GM18861 (cell line): ENCODE data around the gene COL27A1.

Experiments used
- ATAC-seq: cut with Tn5 transposase; IDR thresholded peaks from one replicate; pipeline ENCODE4 v1.9.1; 2021; ENCODE audit not compliant: unreplicated experiment

The COL27A1 gene

DNA sequence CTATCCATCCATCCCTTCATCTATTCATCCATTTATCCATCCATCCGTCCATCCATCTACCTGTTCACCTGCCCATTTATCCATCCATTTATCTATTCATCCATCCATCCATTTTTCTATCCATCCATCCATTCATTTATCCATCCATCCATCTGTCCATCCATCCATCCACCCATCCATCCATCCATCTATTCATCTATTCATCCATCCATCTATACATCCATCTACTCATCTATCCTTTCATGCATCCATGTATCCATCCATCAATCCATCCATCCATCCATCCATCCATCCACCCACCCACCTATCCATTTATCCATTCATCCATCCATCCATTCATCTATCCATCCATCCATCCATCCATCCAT is 10.8 kb downstream of the COL27A1 start:
- ATAC-seq: no peak

- no peak for ATAC-seq
Observed at GRCh38 chr9:114166614-114167572, 11.6 kb downstream of the COL27A1 start.

DNA sequence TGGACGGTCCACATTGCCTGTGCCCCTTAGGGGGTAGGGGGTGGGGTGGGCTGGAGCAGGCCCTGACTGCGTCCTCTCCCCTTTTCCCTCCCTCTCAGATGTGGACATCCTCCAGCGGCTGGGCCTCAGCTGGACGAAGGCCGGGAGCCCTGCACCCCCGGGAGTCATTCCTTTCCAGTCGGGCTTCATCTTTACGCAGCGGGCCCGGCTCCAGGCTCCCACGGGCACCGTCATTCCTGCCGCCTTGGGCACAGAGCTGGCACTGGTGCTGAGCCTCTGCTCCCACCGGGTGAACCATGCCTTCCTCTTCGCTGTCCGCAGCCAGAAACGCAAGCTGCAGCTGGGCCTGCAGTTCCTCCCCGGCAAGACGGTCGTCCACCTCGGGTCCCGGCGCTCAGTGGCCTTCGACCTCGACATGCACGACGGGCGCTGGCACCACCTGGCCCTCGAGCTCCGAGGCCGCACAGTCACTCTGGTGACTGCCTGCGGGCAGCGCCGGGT is 12.3 kb downstream of the COL27A1 start:
- ATAC-seq: no peak

GRCh38 chr9:114168281-114169028 is 13.1 kb downstream of the COL27A1 start:
- ATAC-seq: no peak

GRCh38 chr9:114169029-114169951 is 14.0 kb downstream of the COL27A1 start:
- no peak for ATAC-seq

DNA sequence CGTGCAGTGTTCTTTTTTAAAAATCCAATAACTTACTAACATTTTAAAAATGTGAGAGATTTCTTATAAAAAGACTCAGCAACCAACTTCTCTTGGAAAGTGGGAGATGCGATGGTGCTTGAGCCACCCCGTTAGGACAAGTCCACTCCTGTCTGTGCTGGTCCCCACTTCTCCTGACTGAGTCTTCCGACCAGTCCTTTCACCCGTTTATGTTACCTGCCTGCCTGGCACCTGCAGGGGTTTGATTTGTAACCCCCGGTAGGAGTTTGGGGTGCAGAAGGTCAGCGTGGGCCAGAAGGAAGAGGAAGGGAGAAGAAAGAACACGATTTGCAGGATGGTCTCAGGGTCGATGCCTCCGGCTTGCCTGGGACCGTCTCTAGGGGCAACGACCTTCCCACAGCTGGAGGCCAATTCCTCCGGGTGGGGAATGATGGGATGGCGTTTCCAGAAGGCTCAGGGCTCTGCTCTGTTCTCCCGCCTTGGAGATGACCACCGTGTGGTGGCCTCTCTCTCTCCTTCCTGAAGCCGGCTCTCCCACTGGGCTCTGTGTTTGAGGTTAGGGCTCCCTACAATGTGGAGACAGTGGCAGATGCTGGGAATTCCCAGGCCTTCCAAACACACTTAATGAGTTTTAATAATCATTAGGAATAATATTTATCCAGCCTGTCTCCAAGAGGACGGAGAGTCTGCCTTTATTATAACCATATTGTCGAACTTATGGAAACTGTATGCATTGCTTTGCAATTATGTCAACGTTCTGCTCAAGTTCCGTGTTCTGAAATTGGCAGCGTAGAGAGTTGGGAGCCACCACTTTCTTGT is 14.8 kb downstream of the COL27A1 start:
- ATAC-seq: no peak

GRCh38 chr9:114170771-114171461 is 15.6 kb downstream of the COL27A1 start:
- ATAC-seq: no peak

DNA sequence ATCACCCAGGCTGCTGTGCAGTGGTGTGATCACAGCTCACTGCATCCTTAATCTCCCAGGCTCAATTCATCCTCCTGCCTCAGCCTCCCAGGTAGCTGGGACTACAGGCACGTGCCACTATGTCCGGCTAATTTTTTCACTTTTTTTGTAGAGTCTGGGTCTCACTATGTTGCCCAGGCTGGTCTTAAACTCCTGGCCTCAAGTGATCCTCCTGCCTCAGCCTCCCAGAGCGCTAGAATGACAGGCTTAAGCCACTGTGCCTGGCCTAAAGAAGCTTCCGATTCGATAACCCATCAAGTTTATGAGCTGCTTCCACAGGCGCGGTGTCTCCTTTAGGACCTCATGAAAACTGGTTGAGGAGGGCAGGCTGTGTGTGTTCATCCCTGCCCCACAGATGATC is 16.2 kb downstream of the COL27A1 start:
- ATAC-seq: no peak

- ATAC-seq: no peak
Observed at GRCh38 chr9:114172981-114173833, 17.9 kb downstream of the COL27A1 start.

GRCh38 chr9:114174557-114174875 is 19.2 kb downstream of the COL27A1 start:
- ATAC-seq: no peak

DNA sequence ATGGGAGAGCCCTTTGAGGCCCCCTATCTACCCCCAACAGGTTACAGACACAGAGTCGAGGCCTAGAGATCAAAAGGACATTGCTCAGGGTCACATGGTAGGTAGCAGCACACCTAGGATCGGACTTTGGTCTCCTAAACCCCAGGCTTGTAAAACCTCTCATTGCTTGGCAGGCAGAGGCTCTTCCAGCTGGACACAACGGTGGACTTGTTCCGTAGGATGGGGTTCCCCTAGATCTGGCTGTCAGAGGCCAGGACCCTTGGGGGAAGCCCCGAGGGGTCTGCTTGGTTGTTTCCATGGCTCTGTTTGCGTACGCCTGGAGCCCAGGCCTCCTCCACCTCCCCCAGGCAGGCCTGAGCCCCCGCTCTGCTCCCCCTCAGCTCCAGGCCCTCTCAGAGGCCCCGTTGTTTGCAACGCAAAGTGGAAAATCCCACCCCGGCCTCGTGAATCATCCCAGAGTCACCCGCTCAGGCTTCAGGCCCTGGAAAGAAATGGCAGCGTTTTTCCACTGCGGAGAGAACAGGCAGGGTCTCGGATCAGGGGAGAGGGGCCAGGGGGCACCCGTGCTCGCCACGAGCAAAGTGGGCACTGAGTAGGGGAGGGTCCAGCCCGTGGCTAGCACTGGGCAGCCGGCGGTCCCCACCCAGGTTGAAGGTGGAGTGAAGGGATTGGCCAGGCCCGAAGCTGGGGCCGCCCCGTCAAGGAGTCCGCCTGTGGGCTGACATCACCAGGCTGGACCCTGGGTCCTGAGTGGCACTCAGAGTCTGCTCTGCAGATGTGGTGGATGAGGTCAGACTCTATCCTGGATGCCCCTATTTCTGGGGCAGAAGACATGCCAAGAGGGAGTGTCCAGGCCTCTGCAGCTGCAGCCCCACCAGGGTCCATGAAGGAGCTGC is 19.8 kb downstream of the COL27A1 start:
- no peak for ATAC-seq

DNA sequence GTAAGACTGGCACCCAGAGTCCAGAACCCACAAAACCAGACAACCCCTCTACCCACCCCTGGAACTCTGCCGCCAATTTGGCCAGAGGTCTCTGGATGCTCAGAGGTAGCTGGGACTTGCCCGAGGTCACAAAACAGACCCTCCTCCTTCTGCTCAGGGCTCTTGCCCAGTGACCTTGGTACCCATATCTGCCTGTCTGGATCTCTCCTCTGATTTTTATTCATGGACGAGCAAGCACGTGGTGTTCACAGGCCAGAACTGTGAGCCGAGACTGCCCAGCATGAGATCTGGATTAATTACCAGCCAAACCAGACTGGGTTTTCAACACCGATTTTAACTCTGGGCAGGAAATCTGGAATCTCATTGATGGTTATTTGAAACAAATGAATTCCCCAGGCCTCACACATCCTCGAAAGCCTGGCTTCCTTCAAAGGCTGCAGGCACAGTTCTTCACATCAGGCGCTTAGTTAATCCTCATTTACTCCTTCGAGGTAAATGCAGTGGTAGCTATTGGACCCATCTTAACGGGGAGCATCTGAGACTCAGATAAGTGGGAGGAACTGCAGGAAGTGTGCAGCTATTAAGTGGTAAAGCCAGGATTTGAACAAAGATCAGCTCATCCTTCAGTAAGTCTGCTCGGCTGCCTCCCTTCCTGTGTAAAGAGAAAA is 21.4 kb downstream of the COL27A1 start:
- no peak for ATAC-seq

- ATAC-seq: no peak
Observed at GRCh38 chr9:114177423-114178064, 22.2 kb downstream of the COL27A1 start.

- no peak for ATAC-seq
Observed at GRCh38 chr9:114178076-114178475, 22.7 kb downstream of the COL27A1 start.

- no peak for ATAC-seq
Observed at GRCh38 chr9:114178756-114179450, 23.6 kb downstream of the COL27A1 start.

DNA sequence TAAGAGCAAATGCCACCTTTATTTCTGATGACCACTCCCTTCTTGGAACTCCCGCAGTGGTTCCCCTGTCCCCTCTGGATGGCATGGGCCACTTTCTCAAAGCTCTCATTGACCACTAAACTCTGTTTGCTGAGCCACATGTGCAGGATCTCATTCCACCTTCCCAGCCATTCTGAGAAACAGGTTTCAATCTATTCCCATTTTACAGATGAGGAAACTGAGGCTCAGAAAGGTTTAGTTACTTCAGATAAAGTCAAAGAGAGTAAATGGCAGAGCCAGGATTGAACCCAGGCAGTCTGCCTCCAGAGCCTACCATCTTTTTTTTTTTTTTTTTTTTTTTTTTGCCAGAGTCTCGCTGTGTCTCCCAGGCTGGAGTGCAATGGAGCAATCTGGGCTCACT is 24.2 kb downstream of the COL27A1 start:
- no peak for ATAC-seq
